ENCODE measurements around the gene TCF12.

- TF ChIP-seq CTCF (IDR thresholded peaks at IDR 0.05; ENCODE audit: insufficient read depth, low read depth, low read length) (no peak), EZH2 (IDR thresholded peaks at IDR 0.05; ENCODE audit: insufficient read depth, low read length) (no peak)
Measured at GRCh38 chr15:57335293-57335715, 416.9 kb downstream of the TCF12 start.
